ENCODE measurements around the gene SNTG2.

- TF ChIP-seq, protein P1, sequence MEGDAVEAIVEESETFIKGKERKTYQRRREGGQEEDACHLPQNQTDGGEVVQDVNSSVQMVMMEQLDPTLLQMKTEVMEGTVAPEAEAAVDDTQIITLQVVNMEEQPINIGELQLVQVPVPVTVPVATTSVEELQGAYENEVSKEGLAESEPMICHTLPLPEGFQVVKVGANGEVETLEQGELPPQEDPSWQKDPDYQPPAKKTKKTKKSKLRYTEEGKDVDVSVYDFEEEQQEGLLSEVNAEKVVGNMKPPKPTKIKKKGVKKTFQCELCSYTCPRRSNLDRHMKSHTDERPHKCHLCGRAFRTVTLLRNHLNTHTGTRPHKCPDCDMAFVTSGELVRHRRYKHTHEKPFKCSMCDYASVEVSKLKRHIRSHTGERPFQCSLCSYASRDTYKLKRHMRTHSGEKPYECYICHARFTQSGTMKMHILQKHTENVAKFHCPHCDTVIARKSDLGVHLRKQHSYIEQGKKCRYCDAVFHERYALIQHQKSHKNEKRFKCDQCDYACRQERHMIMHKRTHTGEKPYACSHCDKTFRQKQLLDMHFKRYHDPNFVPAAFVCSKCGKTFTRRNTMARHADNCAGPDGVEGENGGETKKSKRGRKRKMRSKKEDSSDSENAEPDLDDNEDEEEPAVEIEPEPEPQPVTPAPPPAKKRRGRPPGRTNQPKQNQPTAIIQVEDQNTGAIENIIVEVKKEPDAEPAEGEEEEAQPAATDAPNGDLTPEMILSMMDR (IDR thresholded peaks at IDR 0.05): no peak
- TF ChIP-seq POLR2A (IDR thresholded peaks at IDR 0.05): no peak
Observed at GRCh38 chr2:1318366-1319009, 367.8 kb downstream of the SNTG2 start.

Data from prostate gland (tissue), 2 donors.